Type B pancreatic cell (in vitro differentiated cells): ENCODE measurements around the gene NOP56. TPM values are rescaled to one million over a fixed set of nuclear protein-coding genes. Genes with fewer than 3 reads are reported as not detected.

Source experiments
- DNase-seq: peaks from one replicate; pipeline ENCODE4 v3.0.0; 2021; ENCODE audit warnings: mixed read lengths; ENCODE audit not compliant: unreplicated experiment; ENCODE audit errors: extremely low spot score
- H3K27ac Mint-ChIP-seq: 2 replicates; pipeline ENCODE4 v1.8.0; 2021; ENCODE audit warnings: mild to moderate bottlenecking, mixed read lengths
- H3K27me3 Mint-ChIP-seq: 2 replicates; pipeline ENCODE4 v1.8.0; 2021; ENCODE audit warnings: mixed read lengths
- H3K36me3 Mint-ChIP-seq: 2 replicates; pipeline ENCODE4 v1.8.0; 2021; ENCODE audit warnings: mixed read lengths
- H3K4me1 Mint-ChIP-seq: one replicate; pipeline ENCODE4 v1.8.0; 2021; ENCODE audit warnings: mixed read lengths; ENCODE audit not compliant: unreplicated experiment
- H3K4me3 Mint-ChIP-seq: 2 replicates; pipeline ENCODE4 v1.8.0; 2021; ENCODE audit warnings: mild to moderate bottlenecking, mixed read lengths
- H3K9me3 Mint-ChIP-seq: 2 replicates; pipeline ENCODE4 v1.8.0; 2021; ENCODE audit warnings: mixed read lengths
- total RNA-seq: library from RNA; stranded (reverse); gene quantifications from 2 replicates; pipeline ENCODE4 v1.2.1, GENCODE V29; 2021; ENCODE audit warnings: low replicate concordance
- TF ChIP-seq, protein P1 (sequence below): fragments of 200-600 bp; sonication (generic); conservative IDR thresholded peaks from 2 replicates; pipeline ENCODE4 v1.5.0; 2021; ENCODE audit warnings: antibody characterized with exemption, mild to moderate bottlenecking

NOP56 gene
- total RNA-seq, 1 donor from 2014 or later: 364 TPM

DNA sequence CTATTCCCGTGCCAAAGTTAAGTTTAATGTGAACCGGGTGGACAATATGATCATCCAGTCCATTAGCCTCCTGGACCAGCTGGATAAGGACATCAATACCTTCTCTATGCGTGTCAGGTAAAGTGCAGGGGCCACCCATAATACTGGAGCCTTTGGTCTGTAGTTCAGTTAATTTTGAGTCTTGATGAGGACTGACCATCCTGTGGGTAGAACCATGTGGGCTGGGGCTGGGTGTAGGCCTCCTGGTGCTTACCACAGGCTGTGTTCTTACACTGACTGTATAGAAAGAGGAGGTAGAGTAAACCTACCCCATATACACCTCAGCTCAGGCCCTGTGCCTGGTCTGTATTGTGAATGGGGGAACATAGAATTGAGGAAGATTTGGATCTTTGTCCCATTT is 2.4 kb downstream of the NOP56 start:
- no peaks in the 10 kb centered on the region for H3K27me3 Mint-ChIP-seq
- H3K27ac Mint-ChIP-seq: peak overlapping the region; percentile 64

GRCh38 chr20:2655331-2656116 is 3.1 kb downstream of the NOP56 start:
- Mint-ChIP-seq H3K27ac (no peak overlapping the region), H3K27me3 (no peaks in the 10 kb centered on the region), H3K9me3 (no peaks in the 10 kb centered on the region), H3K4me1 (peaks cover 14% of the 10 kb centered on the region), H3K4me3 (no peak overlapping the region), H3K36me3 (peaks cover 42% of the 10 kb centered on the region)
- no peak for DNase-seq
- TF ChIP-seq, protein P1, sequence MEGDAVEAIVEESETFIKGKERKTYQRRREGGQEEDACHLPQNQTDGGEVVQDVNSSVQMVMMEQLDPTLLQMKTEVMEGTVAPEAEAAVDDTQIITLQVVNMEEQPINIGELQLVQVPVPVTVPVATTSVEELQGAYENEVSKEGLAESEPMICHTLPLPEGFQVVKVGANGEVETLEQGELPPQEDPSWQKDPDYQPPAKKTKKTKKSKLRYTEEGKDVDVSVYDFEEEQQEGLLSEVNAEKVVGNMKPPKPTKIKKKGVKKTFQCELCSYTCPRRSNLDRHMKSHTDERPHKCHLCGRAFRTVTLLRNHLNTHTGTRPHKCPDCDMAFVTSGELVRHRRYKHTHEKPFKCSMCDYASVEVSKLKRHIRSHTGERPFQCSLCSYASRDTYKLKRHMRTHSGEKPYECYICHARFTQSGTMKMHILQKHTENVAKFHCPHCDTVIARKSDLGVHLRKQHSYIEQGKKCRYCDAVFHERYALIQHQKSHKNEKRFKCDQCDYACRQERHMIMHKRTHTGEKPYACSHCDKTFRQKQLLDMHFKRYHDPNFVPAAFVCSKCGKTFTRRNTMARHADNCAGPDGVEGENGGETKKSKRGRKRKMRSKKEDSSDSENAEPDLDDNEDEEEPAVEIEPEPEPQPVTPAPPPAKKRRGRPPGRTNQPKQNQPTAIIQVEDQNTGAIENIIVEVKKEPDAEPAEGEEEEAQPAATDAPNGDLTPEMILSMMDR: no peak

More for the DNA sequence above, 2.4 kb downstream of the NOP56 start:
- H3K4me1 Mint-ChIP-seq: peaks cover 14% of the 10 kb centered on the region
- TF ChIP-seq, protein P1: no peak
- H3K36me3 Mint-ChIP-seq: peaks cover 38% of the 10 kb centered on the region
- DNase-seq: no peak
- no peaks in the 10 kb centered on the region for H3K9me3 Mint-ChIP-seq
- peak overlapping the region; percentile 93 for H3K4me3 Mint-ChIP-seq

DNA sequence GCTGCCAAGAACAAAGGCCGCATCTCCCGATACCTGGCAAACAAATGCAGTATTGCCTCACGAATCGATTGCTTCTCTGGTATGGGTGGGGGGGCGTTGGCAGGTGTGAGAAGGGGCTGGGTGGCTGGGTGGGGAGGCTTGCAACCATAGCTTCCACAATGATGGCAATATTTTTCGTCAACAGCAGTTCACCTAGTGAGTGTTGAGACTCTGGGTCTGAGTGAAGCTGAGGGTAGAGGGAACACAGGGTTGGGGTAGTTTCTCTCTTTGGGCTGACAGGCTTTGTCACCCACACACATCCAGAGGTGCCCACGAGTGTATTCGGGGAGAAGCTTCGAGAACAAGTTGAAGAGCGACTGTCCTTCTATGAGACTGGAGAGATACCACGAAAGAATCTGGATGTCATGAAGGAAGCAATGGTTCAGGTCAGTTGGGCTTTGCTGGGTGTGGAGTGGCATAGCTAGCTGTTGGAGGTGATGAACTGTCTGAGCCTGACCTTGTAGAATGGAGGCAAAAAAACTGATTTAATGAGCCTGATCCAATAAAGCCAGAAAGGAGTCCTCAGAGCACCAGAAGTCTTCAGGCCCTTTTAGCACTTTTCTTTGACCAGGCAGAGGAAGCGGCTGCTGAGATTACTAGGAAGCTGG is 4.2 kb downstream of the NOP56 start:
- Mint-ChIP-seq H3K27ac (peak overlapping the region; percentile 13), H3K4me1 (peaks cover 14% of the 10 kb centered on the region), H3K36me3 (peaks cover 48% of the 10 kb centered on the region), H3K4me3 (no peak overlapping the region), H3K9me3 (no peaks in the 10 kb centered on the region), H3K27me3 (no peaks in the 10 kb centered on the region)
- no peak for DNase-seq
- TF ChIP-seq, protein P1: no peak

DNA sequence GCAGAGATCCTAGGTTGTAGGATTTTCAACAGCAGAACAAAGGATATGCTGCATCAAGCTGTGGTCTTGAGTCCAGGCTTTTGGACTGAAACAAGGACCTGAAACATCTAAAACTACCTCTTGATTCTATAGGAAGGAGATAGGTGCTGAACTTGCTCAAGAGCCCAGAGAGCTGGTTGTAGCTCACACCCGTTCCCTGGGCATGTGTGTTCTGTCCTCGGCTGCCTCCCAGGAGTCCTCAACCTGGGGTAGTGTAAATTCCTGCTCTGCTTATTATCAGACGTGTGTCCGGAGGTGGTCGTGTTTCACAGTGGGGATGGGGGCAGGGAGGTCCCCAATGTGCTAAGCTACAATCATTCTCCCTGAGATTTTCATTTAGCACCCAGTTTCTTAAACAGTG is 4.8 kb downstream of the NOP56 start:
- TF ChIP-seq, protein P1: no peak
- no peaks in the 10 kb centered on the region for H3K27me3 Mint-ChIP-seq
- peaks cover 52% of the 10 kb centered on the region for H3K36me3 Mint-ChIP-seq
- no peak overlapping the region for H3K4me3 Mint-ChIP-seq
- H3K4me1 Mint-ChIP-seq: peaks cover 17% of the 10 kb centered on the region
- H3K27ac Mint-ChIP-seq: no peak overlapping the region
- DNase-seq: no peak
- no peaks in the 10 kb centered on the region for H3K9me3 Mint-ChIP-seq

DNA sequence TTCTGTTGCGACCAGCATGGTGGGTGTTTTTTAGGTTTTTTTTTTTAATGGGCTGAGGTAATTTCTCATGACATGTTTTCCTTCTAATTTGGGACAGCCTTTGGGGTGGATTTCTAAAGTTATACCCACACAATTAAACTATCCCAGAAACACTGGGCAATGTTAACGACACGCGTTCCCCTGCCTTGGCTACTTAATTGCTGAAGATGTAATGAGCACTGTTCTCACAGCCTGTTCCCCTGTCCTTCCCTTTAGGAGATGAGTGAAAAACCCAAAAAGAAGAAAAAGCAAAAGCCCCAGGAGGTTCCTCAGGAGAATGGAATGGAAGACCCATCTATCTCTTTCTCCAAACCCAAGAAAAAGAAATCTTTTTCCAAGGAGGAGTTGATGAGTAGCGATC is 5.2 kb downstream of the NOP56 start:
- DNase-seq: no peak
- no peaks in the 10 kb centered on the region for H3K9me3 Mint-ChIP-seq
- TF ChIP-seq, protein P1: no peak
- no peak overlapping the region for H3K4me3 Mint-ChIP-seq
- H3K27ac Mint-ChIP-seq: no peak overlapping the region
- peaks cover 18% of the 10 kb centered on the region for H3K4me1 Mint-ChIP-seq
- no peaks in the 10 kb centered on the region for H3K27me3 Mint-ChIP-seq
- peaks cover 54% of the 10 kb centered on the region for H3K36me3 Mint-ChIP-seq
